Sciatic nerve (tissue), 2 donors: Measurements from ENCODE around the gene SPTSSA. TPM values are rescaled to one million over a fixed set of nuclear protein-coding genes. Genes with fewer than 3 reads are reported as not detected.

Source experiments
- ATAC-seq: fragments of 200-7000 bp; cut with Tn5 transposase; one replicate; pipeline ENCODE4 v1.9.1; 2020; ENCODE audit warnings: mild to moderate bottlenecking, moderate library complexity
- DNase-seq: peaks from one replicate; pipeline ENCODE4 v3.0.0-alpha.2; 2020; ENCODE audit warnings: low spot score
- intact Hi-C: fragments of 100-400 bp; cut with DNase I; formaldehyde crosslinking; loops from one replicate; pipeline ENCODE4 v1.14.2; 2022
- total RNA-seq: library from RNA; stranded (reverse); fragmentation: NEBNext Ultra II Directional; extraction: Animal tissue kit (Norgen Biotek cat#: 25700); gene quantifications from one replicate; pipeline ENCODE4 v1.2.1, GENCODE V29; 2021
- donor health status: DM: no; HTN: no; CAD: no.
- donor health status: DM: no; HTN: no; CAD: no.

The SPTSSA gene
- total RNA-seq, 1 donor from 2014 or later, result 18.3 TPM

- DNase-seq (no peak), ATAC-seq (no peak)
- intact Hi-C loops, result no loop called here
Measured at GRCh38 chr14:34383839-34384238, 78.2 kb downstream of the SPTSSA start.

Other genes starting within 250 kb of the SPTSSA start
- 34.6 TPM for gene EAPP, start 77.5 kb upstream of the SPTSSA start, total RNA-seq
- 101 TPM for gene SNX6, start 167.9 kb upstream of the SPTSSA start, total RNA-seq